Left ventricle myocardium inferior (tissue), 1 donor: ENCODE data around the gene CIB4. TPM values are rescaled to one million over a fixed set of nuclear protein-coding genes. Genes with fewer than 3 reads are reported as not detected.

Experiments
- DNase-seq: peaks from one replicate; pipeline ENCODE4 v3.0.0-alpha.2; 2020
- H3K27ac ChIP-seq: fragments of 200-600 bp; replicated peaks from 2 replicates; pipeline ENCODE4 v1.8.0; 2021
- H3K27me3 ChIP-seq: fragments of 200-600 bp; 2 replicates; pipeline ENCODE4 v1.8.0; 2021; ENCODE audit warnings: low read depth
- H3K36me3 ChIP-seq: fragments of 200-600 bp; 2 replicates; pipeline ENCODE4 v1.8.0; 2021
- H3K4me1 ChIP-seq: fragments of 200-600 bp; 2 replicates; pipeline ENCODE4 v1.8.0; 2021
- H3K4me3 ChIP-seq: fragments of 200-600 bp; 2 replicates; pipeline ENCODE4 v1.8.0; 2021; ENCODE audit warnings: mild to moderate bottlenecking, moderate library complexity
- H3K9me3 ChIP-seq: fragments of 200-600 bp; replicated peaks from 2 replicates; pipeline ENCODE4 v1.8.0; 2021
- CTCF ChIP-seq: fragments of 200-600 bp; IDR thresholded peaks from 2 replicates; pipeline ENCODE4 v1.8.0; 2021; ENCODE audit warnings: antibody characterized with exemption, mild to moderate bottlenecking, borderline replicate concordance
- intact Hi-C: fragments of 100-400 bp; cut with micrococcal nuclease; formaldehyde crosslinking; loops from one replicate; pipeline ENCODE4 v1.11.0; 2022
- total RNA-seq: library from RNA; stranded (reverse); fragmentation: NEBNext Ultra II Directional; extraction: Animal tissue kit (Norgen Biotek cat#: 25700); gene quantifications from one replicate; pipeline ENCODE4 v1.2.1, GENCODE V29; 2021
- donor health status: DM: no; HTN: yes; CAD: no; lungs with severe emphysema.

Gene CIB4
- total RNA-seq, 1 donor from 2014 or later, result not detected

- H3K27me3 ChIP-seq, result peaks cover 86% of the 10 kb centered on the region
- H3K9me3 ChIP-seq, result no peaks in the 10 kb centered on the region
- TF ChIP-seq CTCF, result no peak
- peaks cover 4% of the 10 kb centered on the region for H3K4me1 ChIP-seq
- no peak overlapping the region for H3K27ac ChIP-seq
- DNase-seq, result no peak
- intact Hi-C loops, result no loop called here
- no peak overlapping the region for H3K4me3 ChIP-seq
- no peaks in the 10 kb centered on the region for H3K36me3 ChIP-seq
These were observed 83.8 kb downstream of the CIB4 start for GRCh38 chr2:26557244-26557925.

- H3K27me3 ChIP-seq, result peaks cover 86% of the 10 kb centered on the region
These were observed 84.6 kb downstream of the CIB4 start for GRCh38 chr2:26556309-26557243.

GRCh38 chr2:26555246-26556133, 85.7 kb downstream of the CIB4 start:
- no peak for TF ChIP-seq CTCF
- H3K27ac ChIP-seq, result no peak overlapping the region
- H3K36me3 ChIP-seq, result no peaks in the 10 kb centered on the region
- H3K4me3 ChIP-seq, result no peak overlapping the region
- no peak for DNase-seq
- no peaks in the 10 kb centered on the region for H3K4me1 ChIP-seq
- no peaks in the 10 kb centered on the region for H3K9me3 ChIP-seq
- intact Hi-C loops, result no loop called here
- H3K27me3 ChIP-seq, result peaks cover 85% of the 10 kb centered on the region

More at GRCh38 chr2:26556309-26557243, 84.6 kb downstream of the CIB4 start:
- no peaks in the 10 kb centered on the region for H3K9me3 ChIP-seq
- TF ChIP-seq CTCF, result no peak
- H3K4me3 ChIP-seq, result no peak overlapping the region
- intact Hi-C loops, result no loop called here
- no peaks in the 10 kb centered on the region for H3K36me3 ChIP-seq
- H3K27ac ChIP-seq, result no peak overlapping the region
- no peaks in the 10 kb centered on the region for H3K4me1 ChIP-seq
- no peak for DNase-seq

- no peak for DNase-seq
- H3K27me3 ChIP-seq, result peaks cover 70% of the 10 kb centered on the region
- no peak for TF ChIP-seq CTCF
- H3K4me3 ChIP-seq, result no peak overlapping the region
- H3K4me1 ChIP-seq, result no peaks in the 10 kb centered on the region
- no peak overlapping the region for H3K27ac ChIP-seq
- intact Hi-C loops, result no loop called here
- no peaks in the 10 kb centered on the region for H3K36me3 ChIP-seq
- no peaks in the 10 kb centered on the region for H3K9me3 ChIP-seq
These were observed 88.4 kb downstream of the CIB4 start for GRCh38 chr2:26552641-26553374.
